Measurements from ENCODE around the gene CRY2. TPM values are rescaled to one million over a fixed set of nuclear protein-coding genes. Genes with fewer than 3 reads are reported as not detected.
"Not testable (repeated sequence)": the region's sequence is repeated elsewhere in the genome, so short reads cannot be mapped to it uniquely, and the experiment has no call there.

CRY2 gene
- total and polyA plus RNA-seq, 2 experiments from 2014 or later = 28.3 to 50.5 TPM

- Histone ChIP-seq H3K4me3 (no peak overlapping the region), H3K27ac (no peak overlapping the region), H3K36me3 (no peaks in the 10 kb centered on the region), H3K27me3 (peaks cover 2% of the 10 kb centered on the region), H3K9me3 (ENCODE audit: low read depth) (no peaks in the 10 kb centered on the region), H3K4me1 (ENCODE audit: low read depth) (peaks cover 13% of the 10 kb centered on the region)
- no peak for TF ChIP-seq CTCF (IDR thresholded peaks at IDR 0.05; ENCODE audit: low read depth, low read length)
- peak in 1 of 2 donors; percentile 12 for DNase-seq (ENCODE audit: low read depth in 1 of 2, low spot score in 1 of 2)
These were observed 48.4 kb downstream of the CRY2 start for GRCh38 chr11:45895553-45896259.

GRCh38 chr11:45896422-45896984 is 49.2 kb downstream of the CRY2 start:
- Histone ChIP-seq H3K36me3 (no peaks in the 10 kb centered on the region), H3K4me3 (no peak overlapping the region), H3K27me3 (peaks cover 10% of the 10 kb centered on the region), H3K4me1 (ENCODE audit: low read depth) (peaks cover 15% of the 10 kb centered on the region), H3K9me3 (ENCODE audit: low read depth) (no peaks in the 10 kb centered on the region), H3K27ac (no peak overlapping the region)
- DNase-seq (ENCODE audit: low read depth in 1 of 2, low spot score in 1 of 2) = peak in 1 of 2 donors; percentile 81
- no peak for TF ChIP-seq CTCF (IDR thresholded peaks at IDR 0.05; ENCODE audit: low read depth, low read length)

- H3K27ac ChIP-seq = no peak overlapping the region
- DNase-seq (ENCODE audit: low read depth in 1 of 2, low spot score in 1 of 2) = no peak
- peaks cover 11% of the 10 kb centered on the region for H3K27me3 ChIP-seq
- H3K4me3 ChIP-seq = no peak overlapping the region
- no peaks in the 10 kb centered on the region for H3K9me3 ChIP-seq (ENCODE audit: low read depth)
- peaks cover 15% of the 10 kb centered on the region for H3K4me1 ChIP-seq (ENCODE audit: low read depth)
- no peak for TF ChIP-seq CTCF (IDR thresholded peaks at IDR 0.05; ENCODE audit: low read depth, low read length)
- H3K36me3 ChIP-seq = no peaks in the 10 kb centered on the region
These were observed 50.3 kb downstream of the CRY2 start for GRCh38 chr11:45897556-45897955.

GRCh38 chr11:45899086-45899447 is 51.8 kb downstream of the CRY2 start:
- Histone ChIP-seq H3K36me3 (no peaks in the 10 kb centered on the region), H3K27me3 (peaks cover 11% of the 10 kb centered on the region), H3K4me1 (ENCODE audit: low read depth) (peaks cover 15% of the 10 kb centered on the region), H3K9me3 (ENCODE audit: low read depth) (no peaks in the 10 kb centered on the region), H3K4me3 (no peak overlapping the region), H3K27ac (no peak overlapping the region)
- TF ChIP-seq CTCF (IDR thresholded peaks at IDR 0.05; ENCODE audit: low read depth, low read length) = no peak
- no peak for DNase-seq (ENCODE audit: low read depth in 1 of 2, low spot score in 1 of 2)

- peak overlapping the region; percentile 48 for H3K4me3 ChIP-seq
- DNase-seq (ENCODE audit: low read depth in 1 of 2, low spot score in 1 of 2) = peak; percentile 87
- H3K4me1 ChIP-seq (ENCODE audit: low read depth) = peaks cover 15% of the 10 kb centered on the region
- H3K27ac ChIP-seq = peak overlapping the region; percentile 81
- TF ChIP-seq CTCF (IDR thresholded peaks at IDR 0.05; ENCODE audit: low read depth, low read length) = no peak
- no peaks in the 10 kb centered on the region for H3K9me3 ChIP-seq (ENCODE audit: low read depth)
- no peaks in the 10 kb centered on the region for H3K36me3 ChIP-seq
- H3K27me3 ChIP-seq = peaks cover 11% of the 10 kb centered on the region
These were observed 52.3 kb downstream of the CRY2 start for GRCh38 chr11:45899448-45900174.

GRCh38 chr11:45900175-45900800 is 53.0 kb downstream of the CRY2 start:
- Histone ChIP-seq H3K4me3 (peak overlapping the region; percentile 48), H3K27me3 (peaks cover 11% of the 10 kb centered on the region), H3K4me1 (ENCODE audit: low read depth) (peaks cover 15% of the 10 kb centered on the region)
- not testable (repeated sequence) for H3K27ac ChIP-seq; H3K36me3 ChIP-seq; H3K9me3 ChIP-seq (ENCODE audit: low read depth)
- DNase-seq (ENCODE audit: low read depth in 1 of 2, low spot score in 1 of 2) = peak in 1 of 2 donors; percentile 33
